HL-60 (cell line): Measurements from ENCODE around the gene ARHGAP10.

ENCODE experiments used
- GABPA ChIP-seq: IDR thresholded peaks from 2 replicates; pipeline ENCODE4 v1.6.1; 2012; ENCODE audit warnings: low read depth
- REST ChIP-seq: IDR thresholded peaks from 2 replicates; pipeline ENCODE4 v1.6.1; 2012; ENCODE audit warnings: low read depth; ENCODE audit not compliant: insufficient replicate concordance
- TF ChIP-seq, protein P1 (sequence below): IDR thresholded peaks from one replicate; pipeline ENCODE4 v1.5.1; 2011; ENCODE audit warnings: low read length, control low read depth, inconsistent platforms; ENCODE audit not compliant: insufficient read depth

DNA sequence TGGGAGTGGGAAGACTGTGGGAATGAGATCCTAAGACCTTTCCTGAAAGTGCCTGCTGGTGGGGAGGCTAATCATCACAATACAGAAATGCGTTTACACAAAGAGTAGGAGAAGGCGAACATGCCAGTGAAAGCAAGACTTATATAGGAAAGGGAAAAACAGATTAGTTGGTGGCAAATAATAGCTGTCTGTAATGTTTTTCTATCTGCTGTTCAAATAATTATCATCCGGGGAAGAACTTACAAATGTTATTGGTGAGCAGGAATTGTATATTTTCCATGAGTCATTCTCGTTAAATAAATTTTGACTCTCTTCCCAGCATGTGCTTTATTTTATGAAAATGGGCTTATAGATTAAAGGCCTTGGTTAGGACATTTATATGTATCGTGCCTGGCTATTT is 196.5 kb downstream of the ARHGAP10 start:
- TF ChIP-seq, protein P1, sequence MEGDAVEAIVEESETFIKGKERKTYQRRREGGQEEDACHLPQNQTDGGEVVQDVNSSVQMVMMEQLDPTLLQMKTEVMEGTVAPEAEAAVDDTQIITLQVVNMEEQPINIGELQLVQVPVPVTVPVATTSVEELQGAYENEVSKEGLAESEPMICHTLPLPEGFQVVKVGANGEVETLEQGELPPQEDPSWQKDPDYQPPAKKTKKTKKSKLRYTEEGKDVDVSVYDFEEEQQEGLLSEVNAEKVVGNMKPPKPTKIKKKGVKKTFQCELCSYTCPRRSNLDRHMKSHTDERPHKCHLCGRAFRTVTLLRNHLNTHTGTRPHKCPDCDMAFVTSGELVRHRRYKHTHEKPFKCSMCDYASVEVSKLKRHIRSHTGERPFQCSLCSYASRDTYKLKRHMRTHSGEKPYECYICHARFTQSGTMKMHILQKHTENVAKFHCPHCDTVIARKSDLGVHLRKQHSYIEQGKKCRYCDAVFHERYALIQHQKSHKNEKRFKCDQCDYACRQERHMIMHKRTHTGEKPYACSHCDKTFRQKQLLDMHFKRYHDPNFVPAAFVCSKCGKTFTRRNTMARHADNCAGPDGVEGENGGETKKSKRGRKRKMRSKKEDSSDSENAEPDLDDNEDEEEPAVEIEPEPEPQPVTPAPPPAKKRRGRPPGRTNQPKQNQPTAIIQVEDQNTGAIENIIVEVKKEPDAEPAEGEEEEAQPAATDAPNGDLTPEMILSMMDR, result no peak
- no peak for TF ChIP-seq GABPA
- no peak for TF ChIP-seq REST
